Ureter (tissue), 1 donor: ENCODE data around the gene PPP2R2B. TPM values are rescaled to one million over a fixed set of nuclear protein-coding genes. Genes with fewer than 3 reads are reported as not detected.

ENCODE experiments used
- DNase-seq: peaks from one replicate; pipeline ENCODE4 v3.0.0-alpha.2; 2020; ENCODE audit warnings: low spot score
- total RNA-seq: library from RNA; stranded (reverse); gene quantifications from one replicate; pipeline ENCODE4 v1.2.4, GENCODE V29; 2023
- donor health status: DM: yes; HTN: yes; CAD: no.

The PPP2R2B gene
- total RNA-seq = 25.9 TPM

DNA sequence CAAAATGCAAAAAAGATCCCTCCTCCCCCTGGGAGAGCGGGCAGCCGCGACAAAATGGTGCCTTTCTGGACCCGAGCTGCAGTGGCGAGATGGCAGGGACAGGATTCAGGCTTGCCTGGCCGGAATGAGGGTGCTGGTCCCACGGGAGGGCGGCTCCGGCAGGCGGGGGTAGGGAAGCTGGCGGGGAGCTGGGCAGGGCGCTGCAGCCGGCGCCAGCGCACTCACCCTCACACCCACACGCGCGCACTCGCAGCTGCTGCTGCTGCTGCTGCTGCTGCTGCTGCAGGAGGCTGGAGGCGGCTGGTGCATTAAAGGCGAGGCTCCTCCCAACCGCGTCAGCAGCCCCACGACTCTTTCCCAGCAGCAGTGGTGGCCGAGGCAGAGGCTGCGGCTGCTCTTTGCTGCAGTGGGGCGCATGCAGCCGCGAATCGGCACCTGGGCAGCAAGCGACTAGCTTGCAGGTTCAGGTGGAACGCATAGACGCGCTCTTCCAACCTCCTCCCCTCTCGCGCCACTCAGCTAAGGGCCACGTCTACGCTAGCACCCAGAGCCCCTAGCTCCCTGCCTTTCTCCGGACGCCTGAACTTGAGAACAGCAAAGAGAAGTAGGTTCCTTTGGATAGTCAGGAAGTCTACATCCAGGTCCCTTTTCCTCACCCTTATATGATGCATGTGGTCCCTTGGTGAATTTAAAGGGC is at the start of gene PPP2R2B:
TSS of gene PPP2R2B (minus strand) at position 282 of the 697 bp plus-strand sequence.
- peak; percentile 58 for DNase-seq

DNA sequence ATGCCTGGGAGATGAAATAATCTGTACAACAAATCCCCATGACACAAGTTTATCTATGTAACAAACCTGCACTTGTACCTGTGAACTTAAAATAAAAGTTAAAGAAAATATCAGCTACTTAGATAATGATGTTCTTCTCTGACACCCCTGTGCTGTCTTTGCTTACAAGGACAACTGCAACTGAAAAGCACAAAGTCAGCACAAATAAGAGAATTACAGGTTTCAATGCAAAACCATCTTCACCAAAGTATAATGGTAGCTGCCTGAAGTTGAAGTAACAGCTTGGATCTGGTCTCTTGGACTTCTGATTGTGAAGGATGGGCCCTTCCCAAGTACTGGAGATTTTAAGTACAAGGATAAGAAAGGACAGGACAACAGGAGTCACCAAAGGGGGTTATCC is 45.6 kb upstream of the PPP2R2B start:
- no peak for DNase-seq

DNA sequence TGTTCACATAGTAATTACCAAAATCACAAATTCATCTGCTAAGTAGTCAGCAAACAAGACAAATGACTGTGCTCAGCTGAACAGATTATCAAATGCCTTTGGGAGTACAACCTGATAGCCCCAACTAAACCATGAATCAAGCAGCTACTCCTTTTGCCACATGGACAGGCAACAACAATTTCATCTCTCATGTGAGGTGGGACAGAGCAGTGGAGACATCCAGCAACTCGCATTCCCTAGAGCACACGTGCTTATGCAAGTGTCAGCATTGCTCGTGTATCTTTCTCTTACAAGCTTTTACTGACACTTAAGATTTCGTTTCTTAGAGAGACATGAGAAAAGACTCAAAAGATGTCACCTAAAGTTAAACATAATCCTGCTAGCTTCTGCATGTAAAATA is 42.7 kb upstream of the PPP2R2B start:
- no peak for DNase-seq

DNA sequence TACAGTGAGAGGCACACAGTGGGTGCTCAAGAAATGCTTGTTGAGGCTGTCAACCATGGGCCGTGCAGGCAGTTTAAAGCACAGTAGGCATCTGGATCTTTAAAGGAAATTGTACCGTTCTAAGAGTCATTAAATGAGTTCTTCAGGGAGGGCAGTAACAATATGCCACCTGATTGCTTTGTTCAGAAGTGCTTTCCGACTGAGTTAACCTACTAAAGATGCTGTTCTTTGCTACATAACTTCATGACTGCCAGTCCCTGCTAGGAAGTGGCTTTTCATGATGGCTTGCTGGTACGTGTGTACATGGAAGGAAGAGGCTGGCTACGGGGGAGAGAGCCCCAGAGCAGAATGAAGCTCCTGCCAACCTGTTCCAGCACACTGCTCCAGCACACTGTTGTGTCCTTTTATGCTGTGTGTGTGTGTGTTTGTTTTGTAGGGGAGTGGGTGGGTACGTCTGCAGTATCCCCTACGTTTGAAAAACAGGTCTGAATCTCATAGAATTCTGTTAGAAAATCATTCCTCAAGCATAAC is 41.9 kb upstream of the PPP2R2B start:
- no peak for DNase-seq

DNA sequence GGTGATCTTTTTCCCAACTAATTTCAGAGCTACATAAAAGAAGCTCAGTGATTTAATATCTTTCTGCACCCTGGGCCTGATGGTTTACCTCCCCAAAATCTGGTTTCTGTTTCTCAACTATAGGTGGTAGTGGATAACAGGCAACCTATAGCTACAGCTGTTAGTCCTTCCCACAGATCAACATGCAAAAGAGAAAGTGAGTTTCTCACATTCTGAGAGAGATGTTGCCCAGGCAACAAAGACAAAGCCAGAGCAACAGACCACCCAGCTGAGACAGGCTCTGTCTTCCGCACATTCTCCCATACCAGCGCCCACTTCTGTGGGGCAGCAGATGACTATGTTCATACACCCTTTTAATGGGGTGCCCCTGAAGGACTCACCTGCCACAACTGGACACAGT is 40.7 kb upstream of the PPP2R2B start:
- DNase-seq = no peak

DNA sequence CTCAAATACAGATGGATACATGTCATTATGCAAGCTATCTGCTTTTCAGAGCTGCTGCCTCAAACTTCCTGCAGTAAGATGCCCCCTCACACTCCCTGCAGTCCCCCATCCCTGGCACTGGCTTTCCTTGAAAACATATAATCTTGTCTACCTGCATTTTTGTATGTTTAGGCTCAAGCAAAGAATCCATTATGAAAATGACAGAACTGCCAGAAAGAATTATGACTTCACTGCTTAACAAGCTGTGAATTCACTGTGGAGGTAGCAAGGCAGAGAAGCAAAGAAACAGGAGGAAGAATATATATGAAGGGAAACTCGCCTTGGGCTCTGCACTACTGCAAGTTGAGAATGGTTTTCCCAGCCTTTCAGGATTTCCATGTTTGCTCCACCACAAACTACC is 39.4 kb upstream of the PPP2R2B start:
- no peak for DNase-seq

DNA sequence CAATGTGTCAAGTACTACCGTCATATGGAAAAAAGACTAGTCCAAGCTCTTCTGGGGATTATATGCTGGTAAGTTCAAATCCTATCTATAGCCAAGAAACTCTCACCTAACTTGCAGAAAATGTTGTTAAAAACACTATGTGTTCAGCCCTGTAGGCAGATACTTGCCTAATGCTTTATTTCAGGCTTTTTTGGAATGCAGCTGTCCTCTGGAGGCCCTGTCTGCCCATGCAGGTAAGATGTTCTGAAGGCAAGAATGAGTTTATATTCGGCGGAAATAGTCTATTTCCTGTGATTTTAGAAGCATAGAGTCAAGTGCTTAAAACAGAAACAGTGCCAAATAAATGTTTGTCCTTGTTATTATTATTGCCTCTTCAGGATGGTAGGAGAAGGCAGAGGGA is 34.3 kb upstream of the PPP2R2B start:
- no peak for DNase-seq

DNA sequence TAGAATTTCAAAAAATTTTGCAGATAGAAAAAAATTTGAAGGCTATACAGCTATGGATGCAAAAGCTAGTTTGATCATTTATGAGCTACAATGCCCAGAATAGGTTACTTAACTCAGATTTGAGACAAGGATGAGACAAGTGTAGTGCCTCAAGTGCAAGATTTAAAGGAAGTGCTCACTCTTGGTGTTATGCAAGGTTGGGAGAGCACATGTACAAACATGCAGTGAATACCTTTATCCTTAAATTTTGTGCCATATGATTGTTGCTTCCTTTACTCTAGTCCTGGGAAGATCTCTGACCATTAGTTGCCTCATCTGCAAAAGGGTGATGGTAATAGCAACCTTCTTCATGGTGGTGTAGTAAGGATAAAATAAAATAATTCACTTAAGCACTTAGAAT is 31.7 kb upstream of the PPP2R2B start:
- DNase-seq = no peak

DNA sequence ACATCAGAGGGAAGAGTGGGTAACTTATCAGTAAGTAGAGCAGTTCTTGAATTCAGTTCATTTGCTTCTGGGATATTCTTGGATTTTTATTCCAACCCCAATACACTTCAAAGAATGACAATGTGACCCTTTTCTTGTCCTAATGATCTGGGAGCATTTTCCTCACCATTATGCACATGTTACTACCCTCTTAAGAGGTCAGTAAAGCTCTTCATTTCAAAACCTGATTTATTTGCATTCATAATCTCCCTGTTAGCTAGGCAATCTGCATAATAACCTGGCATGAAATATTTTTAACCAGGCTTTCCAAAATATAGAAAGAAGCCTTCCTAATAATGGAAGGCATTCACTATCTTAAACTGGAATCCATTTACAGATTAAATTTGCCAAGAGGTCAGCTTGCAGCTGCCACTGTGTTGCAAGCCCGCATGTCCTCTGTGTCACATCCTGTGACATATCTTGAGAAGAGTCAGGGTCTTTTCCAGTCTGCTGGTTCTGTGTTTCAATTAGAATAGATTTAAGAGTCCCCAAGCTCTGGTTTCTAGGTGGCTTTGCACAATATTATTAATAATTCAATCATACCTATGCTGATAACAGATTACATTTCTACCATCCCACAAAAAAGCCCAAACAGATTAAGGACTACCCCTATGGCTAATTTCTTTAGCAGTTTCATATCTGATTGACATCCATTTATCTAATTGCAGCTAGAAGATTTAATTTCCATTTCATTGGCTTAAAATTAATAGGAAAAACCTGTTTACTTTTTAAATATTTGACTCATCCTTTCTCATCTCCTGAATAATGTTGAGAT is 30.9 kb upstream of the PPP2R2B start:
- DNase-seq = no peak

DNA sequence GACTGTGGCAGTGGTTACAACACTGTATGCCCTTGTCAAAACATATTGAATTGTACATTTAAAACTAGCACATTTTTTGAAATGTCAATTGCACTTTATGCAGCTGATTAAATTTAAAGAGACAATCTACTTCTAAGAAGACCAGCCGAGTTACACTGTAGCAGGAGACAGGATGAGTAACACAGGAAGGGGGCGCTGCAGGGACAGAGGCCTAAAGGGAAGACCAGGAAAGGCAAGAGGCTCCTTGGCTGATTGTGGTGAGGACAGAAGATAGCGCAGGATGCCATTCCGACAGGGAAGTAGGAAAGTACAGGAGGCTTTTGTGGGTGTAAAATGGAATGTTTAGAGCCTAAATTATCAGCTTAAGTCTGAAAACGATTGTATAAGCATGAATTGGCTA is 28.2 kb upstream of the PPP2R2B start:
- DNase-seq = no peak

DNA sequence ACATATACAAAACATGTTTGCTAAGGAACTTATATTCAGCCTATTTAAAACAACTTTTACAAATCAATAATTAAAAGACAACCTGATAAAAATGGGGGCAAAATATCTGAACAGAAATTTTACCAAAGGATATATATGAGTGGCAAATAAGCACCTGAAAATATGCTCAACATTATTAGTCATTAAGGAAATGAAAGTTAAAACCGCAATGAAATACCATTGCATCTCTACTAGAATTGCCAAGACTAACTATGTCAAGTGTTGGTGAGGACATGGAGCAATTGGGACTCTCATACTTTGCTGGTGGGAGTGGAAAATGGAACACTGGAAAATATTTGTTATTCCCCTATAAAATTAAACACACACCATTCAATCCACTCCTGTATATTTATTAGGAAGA is 26.3 kb upstream of the PPP2R2B start:
- DNase-seq = no peak

DNA sequence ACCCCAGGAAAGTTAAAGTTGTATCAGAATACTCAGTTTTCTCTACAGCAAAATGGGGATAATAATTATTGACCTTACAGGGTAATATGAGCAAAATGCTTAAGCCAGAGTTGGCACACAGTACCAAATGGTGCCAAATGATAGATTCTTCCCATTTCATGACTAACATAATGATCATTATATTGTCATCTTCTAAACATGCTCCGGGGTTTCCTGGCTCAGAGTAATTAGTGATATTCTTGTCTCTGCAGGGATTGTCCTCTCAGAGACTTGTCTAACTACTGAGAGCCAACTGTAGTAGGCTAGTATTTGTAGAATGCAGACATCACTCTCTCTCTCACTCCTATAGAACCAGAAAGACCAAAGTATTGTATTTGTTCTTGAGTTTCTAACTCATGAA is 25.2 kb upstream of the PPP2R2B start:
- DNase-seq = no peak

DNA sequence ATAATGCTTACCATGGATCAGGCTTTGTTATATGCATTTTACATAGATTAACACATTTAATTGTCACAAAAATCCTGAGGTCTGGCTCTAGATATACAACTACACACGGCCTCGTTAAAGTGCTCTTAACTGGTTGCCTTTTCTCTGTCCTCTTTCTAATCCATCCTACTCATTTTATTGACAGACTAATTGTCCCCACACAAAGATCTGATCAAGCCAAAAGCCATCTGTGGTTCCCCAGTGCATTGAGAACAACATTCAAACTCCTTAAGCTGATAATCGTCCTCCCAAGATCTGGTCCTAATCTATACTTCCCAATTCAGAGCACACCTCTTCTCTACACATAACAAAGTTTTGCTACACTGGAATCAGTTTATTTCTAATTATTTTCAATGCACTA is 23.9 kb upstream of the PPP2R2B start:
- no peak for DNase-seq

DNA sequence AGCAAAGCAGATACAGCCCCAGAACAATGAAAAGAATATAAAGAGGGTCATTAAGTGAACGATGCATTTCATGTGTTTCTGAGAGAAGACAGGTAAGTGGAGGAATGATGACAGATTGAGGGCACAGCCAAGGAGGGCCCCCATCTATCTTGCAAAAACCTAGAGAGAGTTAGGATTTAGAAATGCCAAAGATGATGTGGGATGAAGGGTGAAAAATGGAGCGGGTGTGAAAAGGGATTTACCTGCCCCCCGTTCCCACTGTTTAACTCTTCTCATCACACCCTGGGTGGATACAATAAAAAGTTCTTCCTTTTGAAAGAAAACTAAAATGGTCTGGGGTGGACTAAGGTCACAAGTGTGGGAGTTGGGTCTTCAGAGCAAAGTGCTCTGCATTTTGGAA is 18.5 kb upstream of the PPP2R2B start:
- no peak for DNase-seq

DNA sequence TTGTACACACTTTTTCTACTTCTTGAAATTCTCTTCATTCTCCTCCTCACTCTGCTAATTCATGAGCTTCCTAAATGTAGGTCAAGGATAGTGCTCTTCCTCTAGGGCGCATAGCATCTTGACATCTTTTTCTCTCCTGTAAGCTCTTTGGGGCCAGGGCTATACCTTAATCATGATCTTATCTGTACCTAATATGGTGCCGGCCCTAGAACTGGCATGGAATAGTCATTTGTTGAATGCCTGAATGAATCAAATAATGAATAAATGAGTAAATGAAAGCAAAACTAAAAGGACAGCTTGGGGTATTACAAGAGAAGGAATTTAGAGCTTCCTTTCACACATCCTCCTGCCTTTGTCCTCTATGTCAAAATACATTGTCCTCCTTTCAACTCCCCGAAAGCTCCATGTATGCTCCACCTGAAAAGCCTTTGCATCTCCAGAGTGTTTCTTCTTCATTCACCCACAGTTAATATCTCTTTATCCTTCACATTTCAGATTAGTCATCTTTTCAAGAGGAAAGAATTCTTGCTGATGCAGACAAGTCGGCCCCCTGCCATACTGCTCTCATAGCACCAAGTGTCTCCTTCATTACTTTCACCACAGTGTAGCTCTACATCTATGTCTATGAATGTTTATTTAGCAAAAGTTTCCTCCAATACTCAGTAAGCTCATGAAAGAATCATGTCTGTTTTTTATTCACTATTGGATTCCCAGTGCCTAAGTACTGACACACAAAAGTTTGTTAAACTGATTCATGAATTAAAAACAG is 16.4 kb upstream of the PPP2R2B start:
- no peak for DNase-seq

DNA sequence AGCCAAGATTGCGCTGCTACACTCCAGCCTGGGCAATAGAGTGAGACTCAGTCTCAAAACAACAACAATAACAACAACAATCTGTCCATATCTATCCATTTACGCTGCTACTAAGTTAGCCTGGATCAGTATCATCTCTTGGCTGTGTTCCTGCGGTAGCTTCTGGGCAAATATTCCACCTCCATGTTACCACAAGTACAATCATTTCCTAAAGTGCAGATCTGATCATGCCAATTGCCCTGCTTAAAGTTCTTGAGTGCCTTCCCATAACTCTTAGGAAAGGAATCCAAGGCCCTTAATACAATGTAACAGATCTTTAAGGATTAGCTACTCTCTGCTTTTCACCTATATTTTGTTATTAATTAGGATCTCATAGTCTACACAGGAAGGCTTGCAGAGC is 15.4 kb upstream of the PPP2R2B start:
- DNase-seq = no peak

DNA sequence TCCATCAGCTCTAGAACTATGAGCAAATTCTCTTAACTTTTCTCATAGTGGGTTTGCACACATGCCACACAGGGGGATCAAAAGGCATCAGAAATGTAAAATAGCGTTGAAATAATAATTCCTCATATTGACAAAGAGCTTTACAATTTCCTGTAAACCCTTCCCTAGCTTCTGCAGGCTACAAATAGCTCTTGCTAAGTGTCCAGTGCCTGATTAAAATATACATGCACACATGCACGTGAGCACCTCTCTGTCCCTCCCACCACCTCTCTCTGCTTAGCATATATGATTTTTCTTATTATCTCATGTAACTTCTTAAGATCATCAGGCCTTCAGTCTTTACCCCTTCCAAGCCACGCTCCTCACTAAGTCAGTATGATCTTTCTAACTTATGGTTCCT is 13.7 kb upstream of the PPP2R2B start:
- DNase-seq = no peak

DNA sequence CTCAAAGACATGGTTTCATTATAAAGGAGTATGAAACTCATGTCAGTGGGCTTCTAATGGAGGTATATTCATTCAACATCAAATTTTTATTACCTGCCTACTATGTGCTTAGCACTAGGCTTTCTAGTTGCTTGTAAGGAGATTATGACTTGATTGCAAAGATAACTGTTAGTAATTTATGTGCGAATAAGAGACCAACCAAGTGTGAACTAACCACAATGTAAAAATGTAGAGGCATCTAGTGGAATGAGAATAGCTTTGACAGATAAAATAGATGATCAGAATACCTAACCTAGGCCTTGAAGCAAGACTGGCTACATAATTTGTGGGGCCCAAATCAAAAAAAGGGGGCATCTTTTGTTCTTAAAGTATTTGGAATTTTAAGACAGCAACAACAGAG is 13.0 kb upstream of the PPP2R2B start:
- no peak for DNase-seq

DNA sequence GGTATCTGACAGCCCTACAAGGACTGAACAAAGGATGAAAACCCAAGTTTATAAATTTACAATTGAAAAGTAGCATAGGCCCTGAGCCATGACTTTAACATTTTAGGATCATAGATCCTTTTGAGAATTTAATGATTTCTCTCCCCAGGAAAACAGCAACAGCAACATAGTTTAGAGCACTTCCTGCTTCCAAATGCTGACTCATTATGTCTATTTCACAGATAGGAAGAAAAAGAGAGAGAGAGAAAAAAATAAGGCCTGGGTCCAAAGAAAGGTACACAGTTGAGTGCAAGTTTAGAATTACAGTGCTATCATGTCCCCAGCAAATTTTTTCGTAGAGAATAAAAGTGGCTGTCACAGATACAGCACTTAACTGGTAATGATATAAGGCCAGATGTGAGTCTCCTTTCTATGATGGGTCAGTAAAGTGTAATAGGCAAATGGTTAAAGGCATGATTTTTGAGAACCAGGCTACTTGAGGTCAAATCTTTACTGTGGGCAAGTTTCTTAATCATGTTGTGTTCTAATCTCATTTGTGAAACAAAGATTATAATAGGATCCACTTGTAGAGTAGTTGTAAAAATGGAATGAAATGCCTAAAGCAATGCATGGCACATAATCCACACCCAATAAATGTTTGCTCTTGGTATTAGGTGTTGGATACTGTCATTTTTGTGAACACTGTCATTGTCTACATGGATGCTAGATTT is 12.3 kb upstream of the PPP2R2B start:
- no peak for DNase-seq

DNA sequence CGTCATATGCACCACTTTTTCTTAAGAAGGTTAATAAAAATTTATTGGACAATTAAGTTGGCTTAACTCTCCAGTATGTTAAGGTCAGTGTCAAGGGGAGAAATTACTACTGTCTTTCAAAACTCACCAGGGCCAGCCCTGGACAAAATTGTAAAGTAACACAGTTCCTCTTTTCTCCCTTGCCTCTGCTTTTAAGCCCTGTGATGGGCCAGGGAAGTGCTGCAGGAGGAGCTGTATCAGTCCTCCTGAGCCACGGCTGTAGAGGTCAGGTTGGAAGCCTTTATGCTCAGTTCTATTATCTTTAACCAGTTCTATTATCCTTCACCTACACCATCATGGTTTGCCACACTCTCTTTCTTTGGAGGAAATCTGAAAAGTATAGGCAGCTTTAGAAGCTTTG is 11.5 kb upstream of the PPP2R2B start:
- no peak for DNase-seq

DNA sequence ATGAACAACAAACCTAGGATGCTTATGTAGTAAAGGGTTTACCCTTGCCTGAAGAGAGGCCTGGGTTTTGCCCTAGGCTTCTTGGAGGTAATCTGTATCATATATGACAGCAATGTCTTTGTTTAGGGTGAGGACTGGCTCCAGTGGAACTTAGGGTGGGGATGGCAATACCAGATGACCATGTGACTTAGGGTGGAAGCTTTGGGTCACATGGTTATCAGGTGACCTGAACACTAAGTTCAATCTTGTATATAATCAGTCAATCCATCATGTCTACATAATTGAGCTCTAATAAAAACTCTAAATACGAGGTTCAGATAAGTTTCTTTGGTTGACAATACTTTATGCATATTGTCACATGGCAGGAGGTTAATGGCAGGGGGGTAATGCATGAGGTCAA is 10.6 kb upstream of the PPP2R2B start:
- DNase-seq = no peak
